K562 (cell line): Measurements from ENCODE around the gene VARS1. TPM values are rescaled to one million over a fixed set of nuclear protein-coding genes. Genes with fewer than 3 reads are reported as not detected.

ENCODE experiments used
- GTF2A2 ChIP-seq: IDR thresholded peaks from 2 replicates; pipeline ENCODE4 v1.6.1; 2016; ENCODE audit warnings: mild to moderate bottlenecking, missing genetic modification characterization, missing compliant biosample characterization
- HES1 ChIP-seq: fragments of 450-650 bp; IDR thresholded peaks from 2 replicates; pipeline ENCODE4 v1.6.1; 2016; ENCODE audit warnings: low read depth, mild to moderate bottlenecking, moderate library complexity
- IFI16 ChIP-seq: fragments of 250-450 bp; sonication (Bioruptor Pico); IDR thresholded peaks from 2 replicates; pipeline ENCODE4 v2.1.2; 2022; ENCODE audit warnings: mild to moderate bottlenecking, inconsistent platforms
- PHB ChIP-seq: fragments of 250-450 bp; sonication (Bioruptor Pico); IDR thresholded peaks from 2 replicates; pipeline ENCODE4 v1.5.0; 2021
- SFPQ ChIP-seq: fragments of 200-400 bp; formaldehyde crosslinking; IDR thresholded peaks from 2 replicates; pipeline ENCODE4 v1.6.1; 2017; ENCODE audit warnings: mild to moderate bottlenecking, low read depth, low read length, moderate library complexity
- SNRNP70 ChIP-seq: fragments of 200-400 bp; formaldehyde crosslinking; optimal IDR thresholded peaks from 2 replicates; pipeline ENCODE3; 2017; ENCODE audit warnings: low read depth, low read length
- TAF15 ChIP-seq: fragments of 200-400 bp; formaldehyde crosslinking; IDR thresholded peaks from 2 replicates; pipeline ENCODE4 v1.6.1; 2017; ENCODE audit warnings: mild to moderate bottlenecking, low read depth, low read length, moderate library complexity
- THRB ChIP-seq: fragments of 450-650 bp; formaldehyde crosslinking; conservative IDR thresholded peaks from 2 replicates; pipeline ENCODE4 v1.4.0; 2022; ENCODE audit warnings: mild to moderate bottlenecking, missing genetic modification characterization
- ZNF165 ChIP-seq: fragments of 250-450 bp; sonication (Bioruptor Pico); IDR thresholded peaks from 2 replicates; pipeline ENCODE4 v1.4.0; 2020; ENCODE audit warnings: borderline replicate concordance
- ZNF639 ChIP-seq, 2 experiments: fragments of 200-800 bp in 1 of 2; sonication (Bioruptor generic) in 1 of 2; sonication (generic) in 1 of 2; formaldehyde crosslinking in 1 of 2; IDR thresholded peaks in 1 of 2; conservative IDR thresholded peaks in 1 of 2; 2 replicates each; pipeline versions ENCODE4 v1.5.0 to v1.6.1; 2016 to 2020; ENCODE audit warnings: missing compliant biosample characterization in 1 of 2, missing genetic modification characterization in 1 of 2, missing genetic modification reagents in 1 of 2
- ZZZ3 ChIP-seq: fragments of 450-650 bp; IDR thresholded peaks from 2 replicates; pipeline ENCODE4 v1.6.1; 2016; ENCODE audit warnings: antibody characterized with exemption, mild to moderate bottlenecking, moderate library complexity
- polyA plus RNA-seq, 8 experiments: library from polyadenylated mRNA; depleted of rRNA in 4 of 8; stranded (reverse) in 5 of 8; unstranded in 3 of 8; fragments of >200 nt; fragmentation: Nextera tagmentation in 2 of 8; fragmentation: Illumina TruSeq in 1 of 8; extraction: Ambion mirVana in 2 of 8; extraction: Trizol in 1 of 8; gene quantifications; 2 replicates each; pipeline versions ENCODE4 v1.2.1 to v1.2.3, GENCODE V29; 2011 to 2014; ENCODE audit warnings: inconsistent platforms in 1 of 8, missing spikeins in 1 of 8
- total RNA-seq, 7 experiments: library from RNA; depleted of rRNA in 6 of 7; stranded (reverse); fragments of >200 nt in 6 of 7; fragmentation: Illumina TruSeq in 2 of 7; extraction: Trizol in 2 of 7; gene quantifications; 2 replicates each; pipeline versions ENCODE4 v1.2.1 to v1.2.3, GENCODE V29; 2011 to 2021; ENCODE audit warnings: low replicate concordance in 1 of 7
- TF ChIP-seq, protein P1 (sequence below): sonication (generic); formaldehyde crosslinking; IDR thresholded peaks from 2 replicates; pipeline ENCODE4 v1.8.0; 2022; ENCODE audit warnings: mild to moderate bottlenecking, low read depth, missing genetic modification reagents
- TF ChIP-seq, protein P2 (sequence below): sonication (generic); formaldehyde crosslinking; IDR thresholded peaks from 2 replicates; pipeline ENCODE4 v1.8.0; 2022; ENCODE audit warnings: mild to moderate bottlenecking, missing genetic modification reagents, borderline replicate concordance

Gene VARS1
- total and polyA plus RNA-seq, 9 of the 15 experiments (the other 6 are each of a cell fraction or from before 2014, with no cell fraction given): 2.9 to 488 (median 130) TPM

DNA sequence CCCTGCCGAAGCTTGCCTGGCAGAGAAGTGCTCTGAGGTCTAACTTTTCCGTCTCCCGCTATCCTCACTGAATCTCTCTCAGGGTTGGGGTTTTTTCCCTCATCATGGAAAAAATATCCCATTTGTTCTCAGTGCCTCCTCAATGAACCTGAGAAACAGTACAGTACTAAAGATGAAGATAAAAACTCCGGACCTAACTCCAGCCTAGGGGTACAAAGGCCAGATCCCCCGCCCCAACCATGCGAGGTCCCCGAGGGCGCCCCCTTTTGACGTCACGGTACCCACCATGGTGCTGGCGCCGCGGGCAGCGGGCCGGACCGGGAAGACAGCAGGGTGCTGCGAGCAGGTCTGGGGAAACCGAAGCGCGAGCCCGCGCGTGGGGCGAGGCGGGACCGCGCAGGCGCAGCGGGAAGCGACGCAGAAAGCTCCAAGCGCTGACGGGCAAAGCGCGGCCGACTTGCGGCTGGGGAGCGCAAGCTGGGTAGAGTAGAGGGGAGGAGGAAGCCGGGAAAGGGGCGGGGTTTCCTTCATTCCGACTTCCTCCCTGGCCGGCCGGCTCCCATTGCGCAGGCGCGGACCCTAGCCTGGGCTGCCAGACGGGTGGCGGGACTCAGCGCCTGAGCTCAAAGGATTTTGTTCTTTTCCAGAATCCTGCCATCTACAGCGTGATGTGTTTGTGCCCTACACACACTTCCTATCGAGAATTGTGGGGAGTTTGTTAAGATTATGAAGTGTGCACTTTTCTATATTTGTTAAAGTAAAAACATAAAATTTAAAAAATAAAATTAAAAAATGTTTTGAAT lies 11.1 kb upstream of the VARS1 start, which contains the start of gene LSM2 (continued):
- TF ChIP-seq THRB (CRISPR knock-in tag) (0 out of 2 replicates have a peak, but pooled peaks have one; percentile 14), ZZZ3 (no peak), GTF2A2 (no peak), HES1 (peak; percentile 23; the same call in 1 of the 2 replicates), SFPQ (no peak), IFI16 (CRISPR knock-in tag) (no peak; the same call in 1 of the 2 replicates), ZNF639 (CRISPR knock-in tag; conservative IDR thresholded peaks at IDR 0.05 in 1 of 2, IDR thresholded peaks at IDR 0.05 in 1 of 2) (peak in 1 of 2 experiments; percentile 89; a peak in 2 of 4 replicates), TAF15 (no peak), SNRNP70 (no peak), ZNF165 (CRISPR knock-in tag) (no peak), PHB (CRISPR knock-in tag) (peak; percentile 83; the same call in 1 of the 2 replicates)
- TF ChIP-seq, protein P1, sequence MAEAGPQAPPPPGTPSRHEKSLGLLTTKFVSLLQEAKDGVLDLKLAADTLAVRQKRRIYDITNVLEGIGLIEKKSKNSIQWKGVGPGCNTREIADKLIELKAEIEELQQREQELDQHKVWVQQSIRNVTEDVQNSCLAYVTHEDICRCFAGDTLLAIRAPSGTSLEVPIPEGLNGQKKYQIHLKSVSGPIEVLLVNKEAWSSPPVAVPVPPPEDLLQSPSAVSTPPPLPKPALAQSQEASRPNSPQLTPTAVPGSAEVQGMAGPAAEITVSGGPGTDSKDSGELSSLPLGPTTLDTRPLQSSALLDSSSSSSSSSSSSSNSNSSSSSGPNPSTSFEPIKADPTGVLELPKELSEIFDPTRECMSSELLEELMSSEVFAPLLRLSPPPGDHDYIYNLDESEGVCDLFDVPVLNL (CRISPR knock-in tag): peak; percentile 81; the same call in 1 of the 2 replicates
- TF ChIP-seq, protein P2, sequence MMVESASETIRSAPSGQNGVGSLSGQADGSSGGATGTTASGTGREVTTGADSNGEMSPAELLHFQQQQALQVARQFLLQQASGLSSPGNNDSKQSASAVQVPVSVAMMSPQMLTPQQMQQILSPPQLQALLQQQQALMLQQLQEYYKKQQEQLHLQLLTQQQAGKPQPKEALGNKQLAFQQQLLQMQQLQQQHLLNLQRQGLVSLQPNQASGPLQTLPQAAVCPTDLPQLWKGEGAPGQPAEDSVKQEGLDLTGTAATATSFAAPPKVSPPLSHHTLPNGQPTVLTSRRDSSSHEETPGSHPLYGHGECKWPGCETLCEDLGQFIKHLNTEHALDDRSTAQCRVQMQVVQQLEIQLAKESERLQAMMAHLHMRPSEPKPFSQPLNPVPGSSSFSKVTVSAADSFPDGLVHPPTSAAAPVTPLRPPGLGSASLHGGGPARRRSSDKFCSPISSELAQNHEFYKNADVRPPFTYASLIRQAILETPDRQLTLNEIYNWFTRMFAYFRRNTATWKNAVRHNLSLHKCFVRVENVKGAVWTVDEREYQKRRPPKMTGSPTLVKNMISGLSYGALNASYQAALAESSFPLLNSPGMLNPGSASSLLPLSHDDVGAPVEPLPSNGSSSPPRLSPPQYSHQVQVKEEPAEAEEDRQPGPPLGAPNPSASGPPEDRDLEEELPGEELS: peak; percentile 94
